Memory B cell (primary cell): ENCODE results near the gene SEC61A1.

Experiments used
- ATAC-seq: fragments of 150-1000 bp; cut with Tn5 transposase; 2 replicates; pipeline ENCODE4 v1.10.0; 2021; ENCODE audit warnings: low read depth, mild to moderate bottlenecking, moderate library complexity
- DNase-seq, 2 donors: peaks; one replicate each; pipeline ENCODE4 v3.0.0; 2022; ENCODE audit warnings: low spot score in 2 of 2
- H3K27ac Mint-ChIP-seq: one replicate; pipeline ENCODE4 v1.8.0; 2022; ENCODE audit warnings: mild to moderate bottlenecking, moderate library complexity, mixed read lengths
- H3K27me3 Mint-ChIP-seq: one replicate; pipeline ENCODE4 v1.8.0; 2022; ENCODE audit warnings: mixed read lengths
- H3K36me3 Mint-ChIP-seq: one replicate; pipeline ENCODE4 v1.8.0; 2022; ENCODE audit warnings: mild to moderate bottlenecking, mixed read lengths
- H3K4me1 Mint-ChIP-seq: one replicate; pipeline ENCODE4 v1.8.0; 2022; ENCODE audit warnings: mixed read lengths
- H3K4me3 Mint-ChIP-seq: one replicate; pipeline ENCODE4 v1.8.0; 2022; ENCODE audit warnings: mild to moderate bottlenecking, moderate library complexity, mixed read lengths
- H3K9me3 Mint-ChIP-seq: one replicate; pipeline ENCODE4 v1.8.0; 2022; ENCODE audit warnings: mixed read lengths

Gene SEC61A1

GRCh38 chr3:128051837-128052594, at the start of gene SEC61A1:
SEC61A1 (plus strand) TSS chr3:128052437; CDS start chr3:128052553, 116 bp downstream.
- Mint-ChIP-seq H3K9me3 (no peaks in the 10 kb centered on the region), H3K27me3 (no peaks in the 10 kb centered on the region), H3K36me3 (peaks cover 11% of the 10 kb centered on the region), H3K27ac (peak within 1 kb of the TSS; percentile 94), H3K4me3 (peak within 1 kb of the TSS; percentile 97), H3K4me1 (peaks cover 33% of the 10 kb centered on the region)
- DNase-seq (peak; percentile 90 to 93), ATAC-seq (peak; percentile 94)

GRCh38 chr3:128004661-128005060, 47.6 kb upstream of the SEC61A1 start:
- no peak overlapping the region for H3K27ac Mint-ChIP-seq
- H3K27me3 Mint-ChIP-seq: peaks cover 12% of the 10 kb centered on the region
- no peaks in the 10 kb centered on the region for H3K9me3 Mint-ChIP-seq
- ATAC-seq (no peak), DNase-seq (no peak)
- no peak overlapping the region for H3K4me3 Mint-ChIP-seq
- no peaks in the 10 kb centered on the region for H3K36me3 Mint-ChIP-seq
- no peaks in the 10 kb centered on the region for H3K4me1 Mint-ChIP-seq

- Mint-ChIP-seq H3K4me1 (no peaks in the 10 kb centered on the region), H3K27ac (no peak overlapping the region), H3K27me3 (peaks cover 11% of the 10 kb centered on the region), H3K36me3 (no peaks in the 10 kb centered on the region), H3K9me3 (no peaks in the 10 kb centered on the region), H3K4me3 (no peak overlapping the region)
- no peak for DNase-seq
- no peak for ATAC-seq
Measured at GRCh38 chr3:128006061-128007032, 45.9 kb upstream of the SEC61A1 start.

GRCh38 chr3:128007033-128007424, 45.2 kb upstream of the SEC61A1 start:
- H3K4me3 Mint-ChIP-seq: no peak overlapping the region
- DNase-seq (no peak), ATAC-seq (no peak)
- H3K4me1 Mint-ChIP-seq: no peaks in the 10 kb centered on the region
- H3K27ac Mint-ChIP-seq: no peak overlapping the region
- no peaks in the 10 kb centered on the region for H3K36me3 Mint-ChIP-seq
- H3K9me3 Mint-ChIP-seq: no peaks in the 10 kb centered on the region
- peaks cover 11% of the 10 kb centered on the region for H3K27me3 Mint-ChIP-seq

GRCh38 chr3:128009952-128010846, 42.0 kb upstream of the SEC61A1 start:
- no peak overlapping the region for H3K4me3 Mint-ChIP-seq
- no peaks in the 10 kb centered on the region for H3K9me3 Mint-ChIP-seq
- no peaks in the 10 kb centered on the region for H3K4me1 Mint-ChIP-seq
- peaks cover 14% of the 10 kb centered on the region for H3K27me3 Mint-ChIP-seq
- H3K27ac Mint-ChIP-seq: no peak overlapping the region
- ATAC-seq (no peak), DNase-seq (no peak)
- H3K36me3 Mint-ChIP-seq: no peaks in the 10 kb centered on the region

GRCh38 chr3:128011140-128011539, 41.1 kb upstream of the SEC61A1 start:
- ATAC-seq (no peak), DNase-seq (no peak)
- no peak overlapping the region for H3K27ac Mint-ChIP-seq
- no peaks in the 10 kb centered on the region for H3K9me3 Mint-ChIP-seq
- peaks cover 11% of the 10 kb centered on the region for H3K27me3 Mint-ChIP-seq
- H3K4me3 Mint-ChIP-seq: no peak overlapping the region
- no peaks in the 10 kb centered on the region for H3K4me1 Mint-ChIP-seq
- H3K36me3 Mint-ChIP-seq: no peaks in the 10 kb centered on the region

- Mint-ChIP-seq H3K9me3 (peaks cover 2% of the 10 kb centered on the region), H3K4me1 (no peaks in the 10 kb centered on the region), H3K4me3 (no peak overlapping the region), H3K36me3 (no peaks in the 10 kb centered on the region), H3K27ac (no peak overlapping the region), H3K27me3 (peaks cover 10% of the 10 kb centered on the region)
- no peak for DNase-seq
- ATAC-seq: no peak
Measured at GRCh38 chr3:128012050-128012449, 40.2 kb upstream of the SEC61A1 start.

GRCh38 chr3:128014548-128014947, 37.7 kb upstream of the SEC61A1 start:
- no peak overlapping the region for H3K4me3 Mint-ChIP-seq
- H3K27me3 Mint-ChIP-seq: peaks cover 8% of the 10 kb centered on the region
- DNase-seq (no peak), ATAC-seq (no peak)
- peaks cover 2% of the 10 kb centered on the region for H3K9me3 Mint-ChIP-seq
- no peaks in the 10 kb centered on the region for H3K4me1 Mint-ChIP-seq
- no peaks in the 10 kb centered on the region for H3K36me3 Mint-ChIP-seq
- H3K27ac Mint-ChIP-seq: no peak overlapping the region

GRCh38 chr3:128016502-128016901, 35.7 kb upstream of the SEC61A1 start:
- no peak overlapping the region for H3K4me3 Mint-ChIP-seq
- no peaks in the 10 kb centered on the region for H3K4me1 Mint-ChIP-seq
- no peak for ATAC-seq
- no peak overlapping the region for H3K27ac Mint-ChIP-seq
- H3K36me3 Mint-ChIP-seq: no peaks in the 10 kb centered on the region
- H3K27me3 Mint-ChIP-seq: peaks cover 5% of the 10 kb centered on the region
- no peak for DNase-seq
- H3K9me3 Mint-ChIP-seq: peaks cover 2% of the 10 kb centered on the region

- H3K4me3 Mint-ChIP-seq: no peak overlapping the region
- H3K36me3 Mint-ChIP-seq: no peaks in the 10 kb centered on the region
- no peak overlapping the region for H3K27ac Mint-ChIP-seq
Measured at GRCh38 chr3:128021768-128022372, 30.4 kb upstream of the SEC61A1 start.

GRCh38 chr3:128033102-128033501, 19.1 kb upstream of the SEC61A1 start:
- Mint-ChIP-seq H3K36me3 (no peaks in the 10 kb centered on the region), H3K27ac (no peak overlapping the region), H3K4me1 (no peaks in the 10 kb centered on the region), H3K4me3 (no peak overlapping the region), H3K9me3 (no peaks in the 10 kb centered on the region), H3K27me3 (peaks cover 8% of the 10 kb centered on the region)
- ATAC-seq (no peak), DNase-seq (no peak)

More at GRCh38 chr3:128021768-128022372, 30.4 kb upstream of the SEC61A1 start:
- Mint-ChIP-seq H3K27me3 (peaks cover 7% of the 10 kb centered on the region), H3K4me1 (no peaks in the 10 kb centered on the region), H3K9me3 (no peaks in the 10 kb centered on the region)
- ATAC-seq (no peak), DNase-seq (no peak)

GRCh38 chr3:128036119-128036518, 16.1 kb upstream of the SEC61A1 start:
- Mint-ChIP-seq H3K27me3 (peaks cover 8% of the 10 kb centered on the region), H3K4me1 (no peaks in the 10 kb centered on the region)

GRCh38 chr3:128040041-128040440, 12.2 kb upstream of the SEC61A1 start:
- no peaks in the 10 kb centered on the region for H3K36me3 Mint-ChIP-seq
- H3K27ac Mint-ChIP-seq: no peak overlapping the region
- no peaks in the 10 kb centered on the region for H3K9me3 Mint-ChIP-seq
- H3K4me3 Mint-ChIP-seq: no peak overlapping the region
- no peak for ATAC-seq
- no peak for DNase-seq
- H3K27me3 Mint-ChIP-seq: peaks cover 5% of the 10 kb centered on the region
- H3K4me1 Mint-ChIP-seq: no peaks in the 10 kb centered on the region

More at GRCh38 chr3:128036119-128036518, 16.1 kb upstream of the SEC61A1 start:
- no peaks in the 10 kb centered on the region for H3K36me3 Mint-ChIP-seq
- H3K9me3 Mint-ChIP-seq: no peaks in the 10 kb centered on the region
- no peak overlapping the region for H3K4me3 Mint-ChIP-seq
- ATAC-seq (no peak), DNase-seq (no peak)
- H3K27ac Mint-ChIP-seq: no peak overlapping the region
